Loucy (cell line): Measurements from ENCODE around the gene EPB41L3.
"Not testable (repeated sequence)": the region's sequence is repeated elsewhere in the genome, so short reads cannot be mapped to it uniquely, and the experiment has no call there.

ENCODE experiments used
- CTCF ChIP-seq: fragments of 200-600 bp; sonication (generic); conservative IDR thresholded peaks from 2 replicates; pipeline ENCODE4 v1.5.1; 2014; ENCODE audit warnings: mild to moderate bottlenecking, antibody characterized with exemption, low read length
- EZH2phosphoT487 ChIP-seq: fragments of 200-600 bp; IDR thresholded peaks from 2 replicates; pipeline ENCODE4 v1.6.1; 2018; ENCODE audit warnings: antibody characterized with exemption, mild to moderate bottlenecking, moderate library complexity, borderline replicate concordance

DNA sequence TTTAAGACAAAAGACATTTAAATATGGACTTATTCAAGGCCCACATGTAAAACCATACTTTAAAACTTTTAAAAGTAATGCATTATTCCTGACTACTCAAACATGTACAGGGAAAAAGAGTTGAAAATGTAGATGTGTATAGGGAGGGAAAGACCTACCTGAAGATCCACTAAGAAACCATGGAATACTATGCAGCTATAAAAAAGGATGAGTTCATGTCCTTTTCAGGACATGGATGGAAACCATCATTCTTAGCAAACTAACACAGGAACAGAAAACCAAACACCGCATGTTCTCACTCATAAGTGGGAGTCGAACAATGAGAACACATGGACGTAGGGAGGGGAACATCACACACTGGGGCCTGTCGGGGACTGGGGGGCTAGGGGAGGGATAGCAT lies 55.8 kb downstream of the EPB41L3 start:
- not testable (repeated sequence) for TF ChIP-seq CTCF, EZH2phosphoT487
